ENCODE measurements around the gene RAB1B. TPM values are rescaled to one million over a fixed set of nuclear protein-coding genes. Genes with fewer than 3 reads are reported as not detected.

The RAB1B gene
- total and polyA plus RNA-seq, 10 of the 15 experiments (the other 5 are each of a cell fraction or from before 2014, with no cell fraction given), result 10.4 to 193 (median 96.9) TPM

DNA sequence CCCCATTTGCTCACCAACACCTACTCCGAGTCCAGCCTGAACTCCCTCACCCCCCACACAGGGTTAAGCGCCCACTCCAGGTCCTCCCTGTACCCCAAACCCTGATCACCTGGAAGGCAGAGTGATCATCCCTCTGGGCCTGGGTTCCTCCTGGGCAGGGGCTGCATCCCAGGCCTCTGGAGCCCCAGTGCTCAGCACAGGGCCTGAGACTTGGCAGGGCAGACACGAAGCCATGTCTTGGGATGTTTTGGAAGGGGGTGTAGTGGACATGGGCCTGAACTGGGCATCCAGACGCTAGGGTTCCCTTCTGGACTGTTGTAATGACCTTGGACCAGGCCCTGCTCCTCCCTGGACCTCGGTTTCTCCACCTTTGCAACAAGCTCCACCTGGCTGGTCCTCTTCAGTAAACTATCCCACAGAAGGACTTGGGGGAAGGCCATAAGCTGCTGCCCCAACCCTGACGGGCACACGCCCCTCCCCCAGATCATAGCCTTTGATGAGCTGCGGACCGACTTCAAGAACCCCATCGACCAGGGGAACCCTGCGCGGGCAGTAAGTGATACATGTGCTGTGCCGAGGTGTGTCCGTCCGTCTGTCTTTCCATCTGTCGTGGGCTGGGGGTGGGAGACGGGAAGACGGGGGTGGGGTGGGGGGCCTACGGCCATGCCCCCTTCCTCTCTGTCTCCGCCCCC, 13.5 kb downstream of the RAB1B start:
- TF ChIP-seq ZNF622 (IDR thresholded peaks at IDR 0.05) (no peak), ETV6 (conservative IDR thresholded peaks at IDR 0.05 in 1 of 2, IDR thresholded peaks at IDR 0.05 in 1 of 2; ENCODE audit: borderline replicate concordance in 1 of 2, low read depth in 1 of 2) (no peak), IKZF2 (IDR thresholded peaks at IDR 0.05) (no peak), EP300 (IDR thresholded peaks at IDR 0.05; ENCODE audit: borderline replicate concordance in 1 of 2, control insufficient read depth in 1 of 2, low read depth in 2 of 2, low read length in 2 of 2) (no peak)
- Histone ChIP-seq H3K4me1 (ENCODE audit: control insufficient read depth, insufficient read depth, low read length) (peaks cover 12% of the 10 kb centered on the region), H3K4me3 (no peak overlapping the region), H2AFZ (ENCODE audit: control insufficient read depth, low read depth, low read length) (no peak overlapping the region), H3K9me3 (replicated peaks; ENCODE audit: control insufficient read depth, insufficient read depth, low read length) (no peaks in the 10 kb centered on the region), H3K9ac (ENCODE audit: control insufficient read depth, insufficient read depth, low read length) (no peak overlapping the region), H3K27ac (ENCODE audit: control insufficient read depth, insufficient read depth) (no peak overlapping the region), H3K27me3 (replicated peaks in 1 of 2; ENCODE audit: control insufficient read depth in 2 of 2, insufficient read depth in 2 of 2, low read length in 1 of 2) (no peaks in the 10 kb centered on the region), H3K79me2 (ENCODE audit: control insufficient read depth, insufficient read depth, low read length) (no peaks in the 10 kb centered on the region), H3K36me3 (ENCODE audit: control insufficient read depth in 2 of 2, insufficient read depth in 2 of 2, low read length in 1 of 2) (no peaks in the 10 kb centered on the region; a peak in 1 of 4 replicates), H4K20me1 (ENCODE audit: control insufficient read depth, insufficient read depth) (no peaks in the 10 kb centered on the region; the same call in none of the 2 replicates), H3K4me2 (ENCODE audit: control insufficient read depth, insufficient read depth) (no peak overlapping the region)
- 52% methylated on average over 12 of the region's 20 CpGs for WGBS (ENCODE audit: insufficient coverage, insufficient replicate concordance, low lambda C conversion rate, missing lambda C conversion rate)
- SMC1A ChIA-PET (ENCODE audit: uncharacterized antibody, unreplicated experiment), result interaction anchor here (1.4 to 3.4 kb wide), 2 partner anchors 14 to 57 kb away, joined by 3 to 10 read pairs; partner anchors contain the start of gene RAB1B
- FAIRE-seq, result no peak
- BruUV-seq (replicated peaks), result no TSS peak
- POLR2A ChIA-PET, result interaction anchor here (1.1 to 1.3 kb wide), 2 partner anchors 9 to 14 kb away, joined by 5 to 7 read pairs; partner anchors contain the start of gene RAB1B
- no peak for DNase-seq (ENCODE audit: low read depth, low spot score)
- in situ Hi-C loops (cut with MboI) (no loop called here), intact Hi-C loops (cut with micrococcal nuclease; ENCODE audit: unreplicated experiment) (loop anchor here (1.0 to 2.0 kb wide), 2 partner anchors 13 to 60 kb away; partner anchors contain the start of gene RAB1B)
- CTCF ChIA-PET, result interaction anchor here (0.7 to 3.3 kb wide), 6 partner anchors 10 to 397 kb away, joined by 3 to 29 read pairs (median 4); no protein-coding TSS in a partner anchor
- ATAC-seq, result no peak
- RAD21 ChIA-PET (ENCODE audit: unreplicated experiment), result interaction anchor here (1.3 to 2.2 kb wide), 3 partner anchors 9 to 60 kb away, joined by 4 to 11 read pairs (median 9); partner anchors contain the start of gene RAB1B
